NCI-H128 (cell line): ENCODE measurements around the gene DMXL1.
"Not testable (repeated sequence)": the region's sequence is repeated elsewhere in the genome, so short reads cannot be mapped to it uniquely, and the experiment has no call there.

Experiments
- DNase-seq: peaks from one replicate; lab custom pipeline; 2025; ENCODE audit not compliant: unreplicated experiment; lab: John Stamatoyannopoulos, UW

DMXL1 gene

GRCh38 chr5:119200795-119201194 lies 129.9 kb downstream of the DMXL1 start:
- no peak for DNase-seq

- DNase-seq = no peak
Observed at GRCh38 chr5:119207105-119207504, 136.2 kb downstream of the DMXL1 start.

GRCh38 chr5:119212026-119212425 lies 141.1 kb downstream of the DMXL1 start:
- no peak for DNase-seq

GRCh38 chr5:119212676-119213075 lies 141.8 kb downstream of the DMXL1 start:
- no peak for DNase-seq

GRCh38 chr5:119217183-119217582 lies 146.3 kb downstream of the DMXL1 start:
- no peak for DNase-seq

GRCh38 chr5:119218830-119219782 lies 148.2 kb downstream of the DMXL1 start:
- DNase-seq = no peak

- DNase-seq = no peak
Observed at GRCh38 chr5:119220576-119221197, 149.8 kb downstream of the DMXL1 start.

- no peak for DNase-seq
Observed at GRCh38 chr5:119221330-119221729, 150.4 kb downstream of the DMXL1 start.

GRCh38 chr5:119229950-119230349 lies 159.1 kb downstream of the DMXL1 start:
- no peak for DNase-seq

GRCh38 chr5:119238265-119239118 lies 167.6 kb downstream of the DMXL1 start:
- DNase-seq = no peak

GRCh38 chr5:119239119-119239417 lies 168.2 kb downstream of the DMXL1 start:
- no peak for DNase-seq

GRCh38 chr5:119239826-119240225 lies 168.9 kb downstream of the DMXL1 start:
- not testable (repeated sequence) for DNase-seq

GRCh38 chr5:119243888-119244287 lies 173.0 kb downstream of the DMXL1 start:
- no peak for DNase-seq

- no peak for DNase-seq
Observed at GRCh38 chr5:119250946-119251901, 180.3 kb downstream of the DMXL1 start.

GRCh38 chr5:119255571-119256356 lies 184.9 kb downstream of the DMXL1 start:
- no peak for DNase-seq

GRCh38 chr5:119257613-119258012 lies 186.7 kb downstream of the DMXL1 start:
- DNase-seq = no peak

GRCh38 chr5:119263639-119264038 lies 192.8 kb downstream of the DMXL1 start:
- no peak for DNase-seq

GRCh38 chr5:119264186-119264585 lies 193.3 kb downstream of the DMXL1 start:
- no peak for DNase-seq

GRCh38 chr5:119267958-119268386 lies 197.1 kb downstream of the DMXL1 start:
- peak; percentile 16 for DNase-seq
